Measurements from ENCODE around the gene OR6B2. TPM values are rescaled to one million over a fixed set of nuclear protein-coding genes. Genes with fewer than 3 reads are reported as not detected.

Gene OR6B2
- total RNA-seq, 1 donor from 2014 or later, result 1.7 TPM

DNA sequence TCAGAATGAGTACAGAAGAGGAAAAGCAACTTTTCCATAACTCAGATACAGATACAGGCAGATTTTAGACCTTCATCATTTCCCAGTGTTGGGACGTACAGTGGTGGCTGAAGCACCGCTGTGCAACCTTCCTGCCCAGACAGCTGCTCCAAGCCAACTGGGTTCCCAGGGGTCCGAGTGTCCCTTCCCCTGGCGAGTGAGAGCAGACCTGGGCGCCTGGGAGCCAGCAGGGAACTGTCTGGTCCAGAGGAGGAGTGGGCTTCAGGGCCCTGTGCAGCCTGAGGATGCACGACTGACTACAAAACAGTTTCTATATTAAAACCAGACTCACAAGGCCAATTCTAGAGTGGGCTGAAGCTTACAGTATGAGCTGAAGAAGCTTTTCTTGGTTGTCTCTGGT is 11.1 kb upstream of the OR6B2 start:
- DNase-seq (ENCODE audit: low spot score), result no peak

DNA sequence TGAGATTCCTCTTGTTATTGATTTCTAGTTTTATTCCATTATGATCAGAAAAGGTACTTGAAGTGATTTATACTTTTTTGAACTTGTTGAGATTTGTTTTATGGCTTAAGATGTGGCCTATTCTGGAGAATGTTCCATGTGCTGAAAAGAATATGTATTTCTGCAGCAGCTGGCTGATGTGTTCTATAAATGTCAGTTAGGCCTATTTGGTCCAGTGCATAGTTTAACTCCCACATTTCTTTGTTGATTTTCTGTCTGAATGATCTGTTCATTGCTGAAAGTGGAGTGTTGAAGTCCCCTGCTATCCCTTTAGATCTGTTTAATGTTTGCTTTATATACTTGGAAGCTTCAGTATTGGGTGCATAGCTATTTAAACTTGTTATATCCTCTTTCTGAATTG is 7.1 kb upstream of the OR6B2 start:
- no peak for DNase-seq (ENCODE audit: low spot score)

DNA sequence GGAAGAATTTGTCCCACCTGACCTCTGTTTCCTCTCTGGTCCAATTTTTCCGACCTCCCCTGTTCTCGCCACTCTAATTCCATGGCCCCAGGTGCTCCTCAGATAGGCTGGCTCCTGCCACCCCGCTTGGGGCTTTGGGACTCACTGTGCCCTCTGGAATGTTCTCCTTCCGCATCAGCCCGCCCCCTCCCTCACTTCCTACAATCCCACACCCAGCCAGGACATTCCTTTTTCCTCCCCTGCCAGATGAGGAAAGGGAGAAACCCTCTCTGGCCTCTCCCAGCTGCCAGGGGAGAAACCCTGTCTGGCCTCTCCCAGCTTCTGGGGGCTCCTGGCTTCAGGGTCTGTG is 3.1 kb upstream of the OR6B2 start:
- DNase-seq (ENCODE audit: low spot score), result no peak

DNA sequence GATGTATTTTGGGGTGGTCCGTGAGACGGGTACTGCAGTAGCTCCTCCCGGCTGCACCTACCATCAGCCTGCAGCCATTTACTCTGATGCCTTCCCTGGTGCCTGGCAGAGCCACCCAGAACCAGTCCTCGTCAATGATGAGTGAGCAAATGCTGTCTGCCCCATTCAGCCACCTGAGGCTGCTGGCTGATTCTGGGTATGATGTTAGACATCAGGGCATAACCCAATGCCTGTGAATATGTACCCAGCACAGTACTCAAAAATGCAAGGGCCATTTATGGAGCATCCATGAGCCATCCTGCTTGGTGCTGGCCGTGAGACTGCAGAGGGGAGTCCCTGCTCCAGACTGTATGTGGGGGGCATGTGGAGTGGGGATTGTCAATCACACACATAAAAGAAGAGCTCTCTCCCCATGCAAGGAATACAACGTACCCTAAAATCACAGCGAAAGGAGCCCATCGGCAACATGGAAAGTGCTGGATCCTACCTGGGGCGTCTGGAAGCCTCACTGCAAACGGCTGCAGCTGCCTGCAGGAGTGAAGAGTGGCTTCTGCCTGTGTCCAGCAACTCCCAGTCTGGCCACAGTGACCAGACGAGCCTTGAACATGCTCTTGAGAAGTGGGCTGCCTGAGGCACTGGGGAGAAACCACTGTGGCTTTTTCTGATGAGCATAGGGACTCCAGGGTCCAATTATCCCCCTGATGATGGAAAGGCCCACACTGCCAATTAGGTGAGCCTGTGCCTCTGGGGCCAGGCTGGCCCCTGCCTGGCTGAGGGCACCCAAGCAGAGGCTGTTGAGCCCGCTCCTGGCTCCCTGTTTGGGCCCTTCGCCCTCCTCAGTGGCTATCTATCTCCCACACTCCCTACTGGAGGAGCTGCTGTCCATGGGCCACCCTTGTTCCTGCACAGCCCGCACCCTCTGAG is 2.4 kb upstream of the OR6B2 start:
- DNase-seq (ENCODE audit: low spot score), result no peak

DNA sequence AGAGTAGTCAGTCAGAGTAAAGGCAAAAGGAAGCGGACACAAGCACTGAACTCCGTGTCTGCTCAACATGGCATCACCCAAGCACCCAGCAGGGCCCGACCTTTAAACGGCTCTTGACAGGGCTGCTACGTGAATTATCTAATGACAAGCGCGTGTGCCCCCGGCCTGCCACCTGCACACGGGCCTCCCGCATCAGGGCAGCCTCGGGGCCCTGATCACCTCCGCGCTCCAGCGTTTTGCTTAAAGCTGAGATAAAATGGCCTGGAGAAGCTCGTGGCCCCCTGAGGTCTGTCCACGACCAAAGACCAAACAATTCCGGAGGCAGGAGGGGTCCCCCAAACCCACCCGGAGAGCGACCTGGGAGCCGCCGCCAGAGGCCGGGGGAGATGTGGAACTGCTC is 5.5 kb downstream of the OR6B2 start:
- DNase-seq (ENCODE audit: low spot score), result peak; percentile 2

DNA sequence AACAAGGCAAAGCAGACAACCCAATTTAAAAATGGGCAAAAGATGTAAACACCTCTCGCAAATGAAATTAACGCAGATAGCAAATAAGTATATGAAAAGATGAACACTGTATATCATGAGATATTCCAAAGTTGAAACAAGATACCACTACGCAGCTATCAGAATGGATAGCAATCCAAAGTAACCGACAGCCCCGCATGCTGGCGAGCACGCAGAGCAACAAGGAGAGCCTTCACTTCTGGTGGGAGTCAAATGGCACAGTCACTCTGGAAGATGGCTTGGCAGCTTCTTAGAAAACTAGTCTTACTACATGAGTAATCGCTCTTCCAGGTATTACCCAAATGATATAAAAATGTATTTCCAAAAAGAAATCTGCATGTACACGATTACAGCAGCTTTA is 6.4 kb downstream of the OR6B2 start:
- DNase-seq (ENCODE audit: low spot score), result no peak

DNA sequence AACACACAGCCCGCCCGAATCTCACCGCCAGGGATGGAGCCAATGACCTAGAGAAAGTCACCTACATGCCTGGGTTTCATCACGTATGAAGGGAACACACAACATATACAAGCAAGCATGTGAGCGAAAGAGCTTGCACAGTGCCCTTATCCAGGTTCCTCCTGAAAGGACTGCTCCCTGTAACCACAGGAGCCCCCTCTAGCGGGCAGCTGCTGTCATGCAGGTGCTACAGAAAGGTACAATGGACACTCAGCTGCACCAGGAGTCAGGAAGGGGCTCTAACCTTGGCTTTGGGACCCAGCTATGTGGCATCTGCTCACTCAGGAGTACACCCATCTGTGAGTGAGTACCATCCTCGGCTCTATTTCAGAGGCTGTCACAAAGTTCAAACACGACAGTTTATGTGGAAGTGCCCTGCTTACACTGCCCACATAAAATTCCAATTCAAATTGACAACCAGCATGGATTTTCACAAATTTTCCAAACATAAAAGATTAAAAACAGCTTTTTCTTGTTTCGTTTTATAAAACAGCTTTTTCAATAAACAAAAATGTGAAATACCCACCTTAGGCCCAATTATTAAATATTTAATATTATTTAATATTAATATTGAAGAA is 8.6 kb downstream of the OR6B2 start:
- DNase-seq (ENCODE audit: low spot score), result peak; percentile 23

DNA sequence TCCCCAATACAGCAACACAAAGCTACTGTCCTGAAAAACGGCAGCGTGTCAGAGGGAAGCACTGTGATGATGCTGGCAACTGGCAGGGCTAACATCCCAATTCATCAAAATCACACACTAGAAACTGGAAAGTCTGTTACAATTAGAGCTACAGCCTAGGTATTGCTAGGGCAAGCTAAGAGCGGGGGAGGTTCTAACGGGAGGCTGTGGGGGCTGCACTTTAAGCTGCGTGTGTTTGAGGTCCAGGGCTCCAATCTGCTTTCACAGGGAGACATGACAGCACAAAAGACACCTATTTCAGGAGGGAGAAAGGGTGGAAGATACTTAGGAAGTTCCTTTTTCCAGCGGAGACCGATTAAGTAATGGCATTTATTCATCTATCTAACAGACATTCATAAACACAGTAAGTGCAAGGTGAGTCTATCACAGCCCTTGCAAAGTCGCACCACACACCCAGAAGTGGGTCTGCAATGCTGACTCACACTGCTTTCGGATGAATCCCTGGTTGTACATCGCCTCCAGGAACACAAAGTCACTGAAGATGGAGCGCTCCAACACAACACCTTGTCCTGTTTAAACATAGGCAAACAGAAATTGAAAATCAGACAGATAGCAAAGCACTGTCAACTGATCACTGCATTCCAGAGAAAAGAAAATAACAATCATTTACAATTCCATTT is 12.0 kb downstream of the OR6B2 start:
- no peak for DNase-seq (ENCODE audit: low spot score)

DNA sequence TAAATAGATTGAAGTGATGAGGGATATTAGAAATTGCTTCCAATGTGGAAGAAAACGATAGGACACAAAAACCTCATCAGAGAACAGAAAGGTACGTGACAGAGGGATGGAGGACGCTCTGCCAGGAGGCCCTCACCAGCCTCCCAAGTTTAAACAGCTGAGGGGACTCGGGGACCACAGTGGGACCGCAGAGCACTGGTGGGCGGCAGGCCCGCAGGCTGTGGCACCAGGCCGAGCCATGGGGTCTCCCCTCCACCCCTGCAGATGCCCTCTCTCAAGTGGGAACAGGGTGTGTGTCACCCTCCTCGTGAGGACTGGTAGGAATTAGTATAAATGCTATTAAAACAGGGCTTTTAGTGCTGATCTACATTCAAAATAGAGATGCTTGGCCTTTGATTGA is 15.9 kb downstream of the OR6B2 start:
- no peak for DNase-seq (ENCODE audit: low spot score)

DNA sequence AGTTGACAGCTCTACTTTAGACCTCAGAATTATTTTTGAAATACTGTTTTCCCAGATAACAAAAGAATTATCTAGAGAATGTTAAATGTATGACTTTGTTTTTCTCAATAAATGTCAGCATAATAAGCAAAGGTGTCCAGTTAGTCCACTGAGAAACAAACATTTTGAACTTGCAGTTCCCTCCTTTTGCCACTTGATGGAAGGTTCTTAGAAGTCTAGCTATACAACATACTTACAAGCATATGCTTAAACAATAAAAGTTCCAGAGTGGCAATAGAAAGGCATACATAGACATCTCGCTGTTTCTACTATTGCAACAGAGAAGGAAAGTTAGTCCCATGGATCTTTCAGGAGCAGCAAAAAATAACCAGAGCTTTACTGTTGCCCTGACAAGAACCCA is 16.9 kb downstream of the OR6B2 start:
- no peak for DNase-seq (ENCODE audit: low spot score)

DNA sequence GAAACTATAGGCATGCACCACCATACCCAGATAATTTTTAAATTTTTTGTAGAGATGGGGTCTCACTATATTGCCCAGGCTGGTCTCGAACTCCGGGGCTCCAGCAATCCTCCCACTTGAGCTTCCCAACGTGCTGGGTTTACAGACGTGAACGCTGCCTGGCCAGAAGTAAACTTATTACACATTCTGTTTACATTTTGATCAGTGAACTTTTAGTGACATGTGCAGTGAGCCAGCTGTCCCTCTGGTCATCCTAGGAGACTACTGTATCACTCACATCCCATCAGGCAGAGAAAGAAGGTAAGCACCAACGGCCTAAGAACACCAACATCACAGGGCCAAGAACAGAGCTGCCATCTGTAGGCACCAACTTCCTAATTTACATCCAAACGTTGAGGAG is 27.2 kb downstream of the OR6B2 start:
- DNase-seq (ENCODE audit: low spot score), result no peak

DNA sequence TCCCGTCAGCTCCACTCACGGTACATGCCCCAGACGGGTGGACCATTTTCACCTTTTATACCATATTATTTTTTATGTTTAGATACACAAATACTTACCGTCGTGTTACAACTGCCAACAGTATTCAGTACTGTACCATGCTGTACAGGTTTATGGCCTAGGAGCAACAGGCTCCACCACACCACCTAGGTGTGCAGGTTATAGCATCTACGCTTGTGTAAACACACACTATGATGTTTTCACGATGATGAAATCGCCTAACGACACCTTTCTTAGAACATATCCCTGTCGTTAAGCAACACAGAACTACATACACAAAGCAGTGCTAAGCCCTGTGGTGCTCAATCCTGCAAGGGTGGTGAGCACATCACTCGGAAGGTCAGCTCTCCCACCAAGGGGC is 29.6 kb downstream of the OR6B2 start:
- no peak for DNase-seq (ENCODE audit: low spot score)

DNA sequence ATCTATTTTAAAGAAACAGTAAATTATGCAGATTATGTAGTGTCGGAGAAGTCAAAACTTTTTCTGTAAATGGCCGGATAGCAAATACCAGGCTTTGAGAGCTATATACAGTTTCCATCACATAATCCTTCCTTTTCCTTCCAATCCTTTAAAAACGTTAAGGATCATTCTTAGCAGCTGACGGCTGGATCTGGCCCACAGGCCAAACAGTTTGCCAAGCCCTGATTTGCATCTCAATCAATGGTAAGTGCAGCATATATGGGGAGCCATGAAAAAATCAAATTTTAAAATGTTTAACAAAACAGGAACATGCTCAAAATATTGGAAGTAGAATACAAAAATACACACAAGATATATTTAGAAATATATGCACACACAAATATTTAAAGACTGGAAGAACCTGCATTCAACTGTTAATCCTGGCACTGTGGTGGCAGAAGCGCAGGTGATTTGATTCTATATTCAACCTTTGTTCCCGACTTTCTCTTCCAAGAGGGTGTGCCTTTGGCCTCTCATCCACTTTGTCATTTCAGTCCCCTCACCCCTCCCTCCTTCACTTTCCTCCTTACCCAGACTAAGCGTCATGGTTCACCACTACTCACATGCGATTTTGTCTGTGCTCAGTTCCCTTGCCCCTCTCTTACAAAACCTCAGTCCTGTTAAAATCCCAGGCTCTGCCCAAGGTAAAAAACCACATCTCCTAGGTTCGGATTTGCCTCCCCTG is 32.4 kb downstream of the OR6B2 start:
- DNase-seq (ENCODE audit: low spot score), result peak; percentile 7

DNA sequence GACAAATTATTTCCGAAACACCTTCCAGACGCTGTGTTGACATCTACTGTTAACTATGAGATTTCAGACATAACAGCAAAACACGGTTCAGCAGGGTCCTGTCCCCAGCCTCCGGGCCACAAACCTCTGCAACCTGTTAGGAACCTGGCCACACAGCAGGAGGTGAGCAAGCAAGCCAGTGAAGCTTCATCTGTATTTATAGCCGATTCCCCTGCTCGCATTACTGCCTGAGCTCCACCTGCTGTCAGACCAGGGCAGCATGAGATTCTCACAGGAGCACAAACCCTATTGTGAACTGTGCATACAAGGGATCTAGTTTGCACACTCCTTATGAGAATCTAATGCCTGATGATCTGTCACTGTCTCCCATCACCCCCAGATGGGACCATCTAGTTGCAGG is 36.1 kb downstream of the OR6B2 start:
- no peak for DNase-seq (ENCODE audit: low spot score)

DNA sequence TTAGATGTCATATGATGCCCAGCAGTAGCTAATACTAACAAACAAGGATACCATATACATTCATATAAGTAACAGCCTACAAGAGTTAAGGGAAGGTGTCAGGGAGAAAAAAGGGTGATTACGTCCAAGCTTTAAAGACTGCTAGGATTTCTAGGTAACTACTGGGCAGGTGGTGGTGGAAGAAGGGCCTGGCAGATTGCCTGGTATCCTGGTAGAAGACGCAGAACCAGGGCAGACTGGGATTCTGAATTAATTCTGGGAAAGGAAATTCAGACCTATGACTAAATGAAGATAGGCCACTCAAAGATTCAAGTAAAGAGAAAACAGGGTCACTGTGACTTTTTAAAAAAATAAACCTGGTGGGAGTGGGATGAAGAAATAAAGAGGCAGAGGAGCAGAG is 36.9 kb downstream of the OR6B2 start:
- no peak for DNase-seq (ENCODE audit: low spot score)

DNA sequence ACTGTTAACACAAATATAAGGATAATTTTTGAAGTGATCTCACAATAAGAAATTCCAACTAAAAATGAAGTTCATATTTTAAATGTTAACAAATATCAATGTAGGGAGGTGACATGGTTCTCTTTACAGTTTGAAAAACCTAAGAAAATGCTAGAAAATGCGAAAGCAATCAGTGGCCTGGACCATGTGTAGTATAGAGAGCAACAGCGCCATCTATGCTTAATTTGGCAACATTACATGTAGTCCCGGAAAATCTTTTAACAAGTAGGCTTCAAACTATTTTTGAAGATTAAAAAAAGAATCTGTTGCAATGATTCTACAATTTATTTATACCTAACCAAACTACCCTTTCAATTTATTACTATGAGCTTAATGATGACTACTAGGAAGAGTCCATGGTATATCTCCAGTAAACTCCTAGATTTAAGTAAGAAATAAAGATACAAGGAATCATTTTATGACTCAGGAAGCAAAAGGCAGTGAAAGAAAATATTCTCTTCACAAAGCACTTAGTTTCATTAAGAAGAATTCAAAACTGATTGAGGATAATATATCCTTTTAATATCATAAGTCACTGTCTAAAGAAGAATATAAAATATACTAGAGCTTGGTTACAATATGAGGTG is 38.4 kb downstream of the OR6B2 start:
- peak; percentile 72 for DNase-seq (ENCODE audit: low spot score)

DNA sequence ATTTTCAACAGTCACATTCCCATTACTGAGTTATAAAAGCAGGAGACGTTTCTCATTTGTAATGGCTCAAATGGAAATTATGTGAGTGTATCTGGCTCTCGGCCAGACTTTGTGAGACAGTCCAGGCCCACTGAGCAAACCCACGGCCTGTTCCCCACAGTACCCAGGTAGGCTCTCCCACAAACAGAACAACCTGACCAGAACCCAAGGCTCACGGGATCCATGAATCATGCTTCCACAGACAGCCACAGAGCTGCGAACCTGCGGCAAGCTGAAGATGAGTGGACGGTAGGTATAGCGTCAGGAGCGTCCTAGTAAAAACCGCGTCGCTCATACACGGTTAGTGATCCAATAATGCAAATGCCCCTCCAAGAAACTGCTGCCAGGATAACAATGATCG is 39.3 kb downstream of the OR6B2 start:
- DNase-seq (ENCODE audit: low spot score), result no peak

DNA sequence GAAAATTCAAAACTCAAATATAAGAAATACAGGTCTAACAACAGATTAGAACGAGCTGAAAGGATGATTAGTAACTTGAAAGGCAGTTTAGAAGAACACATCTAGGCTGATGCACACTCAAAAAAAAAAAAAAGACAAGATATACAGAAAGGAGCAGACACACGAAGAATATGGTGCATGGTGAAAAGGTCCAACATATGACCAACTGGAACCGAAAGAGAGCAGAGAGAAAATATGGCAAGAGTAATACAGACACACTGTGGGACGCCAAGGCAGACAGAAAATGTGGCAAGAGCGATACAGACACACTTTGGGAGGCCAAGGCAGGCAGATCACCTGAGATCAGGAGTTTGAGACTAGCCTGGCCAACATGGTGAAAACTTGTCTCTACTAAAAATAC is 44.9 kb downstream of the OR6B2 start:
- no peak for DNase-seq (ENCODE audit: low spot score)

DNA sequence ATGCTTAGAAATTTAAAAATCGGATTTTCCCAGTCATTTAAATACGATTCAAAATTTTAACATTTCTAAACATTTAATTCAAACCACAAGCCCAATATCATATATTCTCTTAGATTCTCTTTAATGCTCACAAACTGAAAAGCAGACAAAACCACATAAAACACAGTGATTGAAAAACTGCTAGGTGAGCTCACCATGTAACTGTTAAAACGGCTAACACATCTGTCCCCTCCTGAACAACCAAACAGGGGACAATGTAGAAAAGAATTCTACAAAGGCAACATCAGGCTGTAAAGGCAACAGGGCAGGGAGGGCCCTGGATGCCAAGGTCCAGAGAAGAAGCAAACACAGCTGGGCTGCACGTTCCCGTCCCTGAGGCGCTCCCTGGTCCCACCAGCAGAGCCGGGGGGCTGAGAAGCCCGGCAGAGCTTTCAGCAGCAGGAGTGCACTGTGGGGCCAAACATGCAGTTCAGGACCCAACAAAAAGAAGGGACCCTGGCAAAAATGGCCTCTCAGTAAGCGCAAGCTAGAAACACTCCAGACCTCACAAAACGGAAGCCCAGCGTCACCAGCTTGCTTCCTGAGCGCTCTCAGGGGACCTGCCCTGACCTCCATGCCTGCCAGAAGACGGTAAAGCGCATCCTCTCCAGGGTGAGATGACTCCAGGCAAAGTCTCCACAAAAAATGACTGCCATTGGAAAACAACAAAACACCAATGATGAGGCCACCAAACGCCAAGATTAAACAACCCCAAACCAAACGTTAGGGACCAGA is 45.6 kb downstream of the OR6B2 start:
- no peak for DNase-seq (ENCODE audit: low spot score)

DNA sequence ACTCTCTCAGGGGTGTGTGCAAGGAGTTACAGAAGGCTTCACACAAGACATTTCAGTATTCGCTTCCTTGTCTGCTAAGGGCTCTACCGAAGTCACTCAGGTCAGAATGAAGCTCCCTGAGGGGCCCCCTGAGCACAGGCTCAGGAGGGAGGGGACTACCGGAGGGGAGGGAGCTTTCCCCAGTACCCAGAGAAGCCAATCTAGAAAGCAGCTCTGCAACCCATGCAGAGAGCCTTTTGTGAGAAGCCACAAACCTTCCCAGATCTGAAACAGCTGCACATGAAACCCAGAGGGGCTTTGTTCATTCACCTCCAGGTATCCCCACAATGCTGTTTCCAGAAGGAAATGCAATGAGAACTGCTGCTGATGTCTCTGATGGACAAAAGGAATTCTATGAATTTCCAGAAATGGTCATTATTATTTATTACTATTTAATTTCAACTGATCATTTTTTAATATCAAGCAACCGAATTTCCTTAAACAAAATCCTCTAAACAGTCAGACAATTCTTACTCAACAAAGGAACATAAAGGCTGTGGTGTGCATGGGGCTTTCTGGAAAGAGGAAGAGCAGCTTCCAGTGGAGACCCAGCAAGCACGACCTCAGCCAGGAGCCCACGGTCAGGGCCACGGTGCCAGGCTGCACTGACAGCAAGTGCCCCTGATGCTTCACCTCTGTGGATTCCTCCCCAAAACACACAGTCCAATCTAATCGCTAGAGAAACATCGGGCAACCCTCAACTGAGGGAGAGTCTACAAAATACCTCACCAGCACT is 47.0 kb downstream of the OR6B2 start:
- no peak for DNase-seq (ENCODE audit: low spot score)

Measured in umbilical cord (tissue), 2 donors.